DOHH2 (cell line): ENCODE data around the gene TMEM54.

Source experiments
- CTCF ChIP-seq: fragments of 200-600 bp; sonication (generic); IDR thresholded peaks from one replicate; pipeline ENCODE4 v1.5.1; 2014; ENCODE audit warnings: antibody characterized with exemption, mild to moderate bottlenecking, low read depth, low read length; ENCODE audit not compliant: poor library complexity, severe bottlenecking
- EZH2phosphoT487 ChIP-seq: fragments of 200-600 bp; sonication (generic); IDR thresholded peaks from 2 replicates; pipeline ENCODE4 v1.6.1; 2017; ENCODE audit warnings: borderline replicate concordance, mild to moderate bottlenecking, antibody characterized with exemption, low read length, moderate library complexity, mixed read lengths

- TF ChIP-seq CTCF = no peak
- TF ChIP-seq EZH2phosphoT487 = no peak
Measured at GRCh38 chr1:32927441-32927840, 26.3 kb upstream of the TMEM54 start.
